Measurements from ENCODE around the gene DESI1.

DNA sequence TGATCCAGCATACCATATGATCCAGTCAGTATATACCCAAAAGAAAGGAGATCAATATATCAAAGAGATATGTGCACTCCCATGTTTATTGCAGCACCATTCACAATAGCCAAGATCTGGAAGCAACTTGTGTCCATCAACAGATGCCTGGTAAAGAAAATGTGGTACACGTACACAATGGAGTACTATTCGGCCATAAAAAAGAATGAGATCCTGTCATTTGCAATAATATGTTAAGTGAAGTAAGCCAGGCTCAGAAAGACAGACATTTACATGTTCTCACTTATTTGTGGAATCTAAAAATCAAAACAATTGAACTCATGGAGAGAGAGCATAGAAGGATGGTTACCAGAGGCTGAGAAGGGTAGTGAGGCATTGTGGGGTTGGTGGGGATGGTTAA, 40.9 kb upstream of the DESI1 start:
- no peak for TF ChIP-seq GATA2 (IDR thresholded peaks at IDR 0.05; ENCODE audit: low read depth, low read length)
- TF ChIP-seq GATA3 (IDR thresholded peaks at IDR 0.05; ENCODE audit: low read depth, low read length), result no peak

All from SH-SY5Y (cell line).